DMS 273 (cell line): Measurements from ENCODE around the gene GOLT1A.

Experiments used
- DNase-seq: peaks from one replicate; lab custom pipeline; 2025; ENCODE audit not compliant: unreplicated experiment; lab: John Stamatoyannopoulos, UW

The GOLT1A gene

GRCh38 chr1:204162494-204163074 is 51.2 kb downstream of the GOLT1A start:
- peak; percentile 90 for DNase-seq

- DNase-seq: no peak
Observed at GRCh38 chr1:204161609-204162493, 51.9 kb downstream of the GOLT1A start.

- DNase-seq: no peak
Observed at GRCh38 chr1:204157962-204158361, 55.8 kb downstream of the GOLT1A start.

- DNase-seq: no peak
Observed at GRCh38 chr1:204155881-204156280, 57.9 kb downstream of the GOLT1A start.

GRCh38 chr1:204154568-204155255 is 59.1 kb downstream of the GOLT1A start:
- DNase-seq: no peak

GRCh38 chr1:204153667-204154066 is 60.1 kb downstream of the GOLT1A start:
- no peak for DNase-seq

- DNase-seq: no peak
Observed at GRCh38 chr1:204152310-204153044, 61.3 kb downstream of the GOLT1A start.

GRCh38 chr1:204151552-204152309 is 62.1 kb downstream of the GOLT1A start, which contains the start of gene ETNK2:
TSS of gene ETNK2 (minus strand) at chr1:204152044. CDS start at chr1:204151852, 192 bp downstream.
- peak; percentile 81 for DNase-seq

- DNase-seq: peak; percentile 60
Observed at GRCh38 chr1:204150702-204151551, 62.9 kb downstream of the GOLT1A start.

- DNase-seq: no peak
Observed at GRCh38 chr1:204149635-204150565, 63.9 kb downstream of the GOLT1A start.

- DNase-seq: no peak
Observed at GRCh38 chr1:204149107-204149506, 64.7 kb downstream of the GOLT1A start.
